Suprapubic skin (tissue), 4 donors: ENCODE results near the gene CPEB3.

Experiments used
- CTCF ChIP-seq, 2 donors: fragments of 200-600 bp in 1 of 2; fragments of 450-650 bp in 1 of 2; sonication (generic) in 1 of 2; IDR thresholded peaks; one replicate each; pipeline ENCODE4 v1.5.1; 2016 to 2019; ENCODE audit warnings: antibody characterized with exemption in 2 of 2, mild to moderate bottlenecking in 1 of 2, moderate library complexity in 1 of 2
- EP300 ChIP-seq: sonication (generic); formaldehyde crosslinking; IDR thresholded peaks from one replicate; pipeline ENCODE4 v1.6.1; 2017; ENCODE audit warnings: antibody characterized with exemption
- POLR2AphosphoS5 ChIP-seq, 3 donors: sonication (generic); formaldehyde crosslinking; IDR thresholded peaks; one replicate each; pipeline ENCODE4 v1.6.1; 2017; ENCODE audit warnings: antibody characterized with exemption in 3 of 3

GRCh38 chr10:92242910-92243671 lies 47.8 kb downstream of the CPEB3 start:
- TF ChIP-seq POLR2AphosphoS5 (IDR thresholded peaks at IDR 0.05) (no peak), CTCF (IDR thresholded peaks at IDR 0.05) (no peak), EP300 (no peak)
